IMR-90 (cell line): Measurements from ENCODE around the gene TMEM163. TPM values are rescaled to one million over a fixed set of nuclear protein-coding genes. Genes with fewer than 3 reads are reported as not detected.

Experiments
- ATAC-seq: fragments of 200-7000 bp; cut with Tn5 transposase; 2 replicates; pipeline ENCODE4 v1.9.1; 2020; ENCODE audit warnings: low read depth, mild to moderate bottlenecking, moderate library complexity
- BruUV-seq: library from RNA; stranded (reverse); fragments of 400-500 nt; replicated peaks from 2 replicates; lab custom pipeline; 2021; lab: Mats Ljungman, UMichigan
- CTCF ChIA-PET: fragments of 300-600 bp; formaldehyde crosslinking; extraction: SDS; loops from one replicate; lab custom pipeline; 2021; ENCODE audit warnings: antibody characterized with exemption; lab: Yijun Ruan, JAX
- POLR2A ChIA-PET: fragments of 300-600 bp; sonication (Branson Sonifier 250); formaldehyde crosslinking; loops from one replicate; lab custom pipeline; 2022; ENCODE audit warnings: antibody characterized with exemption; ENCODE audit not compliant: unreplicated experiment; lab: Charles Lee
- DNase-seq: peaks from one replicate; pipeline ENCODE4 v3.0.0; 2013
- H2AFZ ChIP-seq: replicated peaks from 2 replicates; pipeline ENCODE3; 2013; ENCODE audit warnings: low read length, mild to moderate bottlenecking; ENCODE audit not compliant: poor library complexity
- H2AK5ac ChIP-seq: 2 replicates; pipeline ENCODE4 v1.6.1; 2013; ENCODE audit warnings: low read depth, low read length, inconsistent platforms
- H2AK9ac ChIP-seq: replicated peaks from 2 replicates; pipeline ENCODE3; 2013; ENCODE audit warnings: mild to moderate bottlenecking, low read depth, low read length, moderate library complexity; ENCODE audit not compliant: poor library complexity
- H2BK120ac ChIP-seq: 2 replicates; pipeline ENCODE4 v1.6.1; 2013; ENCODE audit warnings: low read depth, low read length, inconsistent platforms
- H2BK15ac ChIP-seq: 3 replicates; pipeline ENCODE4 v1.6.1; 2013; ENCODE audit warnings: low read depth, low read length, inconsistent platforms
- H2BK20ac ChIP-seq: 2 replicates; pipeline ENCODE4 v1.6.1; 2013; ENCODE audit warnings: low read depth, mild to moderate bottlenecking, inconsistent platforms, low read length, moderate library complexity
- H2BK5ac ChIP-seq: 2 replicates; pipeline ENCODE4 v1.6.1; 2013; ENCODE audit warnings: mild to moderate bottlenecking, low read depth, low read length, inconsistent platforms; ENCODE audit not compliant: poor library complexity, severe bottlenecking
- H3K14ac ChIP-seq: replicated peaks from 2 replicates; pipeline ENCODE4 v1.6.1; 2013; ENCODE audit warnings: low read depth, low read length, inconsistent platforms
- H3K18ac ChIP-seq: 2 replicates; pipeline ENCODE4 v1.6.1; 2013; ENCODE audit warnings: low read depth, low read length, control low read depth
- H3K23ac ChIP-seq: 2 replicates; pipeline ENCODE4 v1.6.1; 2013; ENCODE audit warnings: low read depth, low read length, inconsistent platforms
- H3K27ac ChIP-seq: 2 replicates; pipeline ENCODE4 v1.5.1; 2013; ENCODE audit warnings: mild to moderate bottlenecking, control low read depth, low read length; ENCODE audit not compliant: insufficient read depth
- H3K27me3 ChIP-seq: 2 replicates; pipeline ENCODE4 v1.6.1; 2013; ENCODE audit warnings: low read length; ENCODE audit not compliant: control insufficient read depth, insufficient read depth
- H3K36me3 ChIP-seq: 2 replicates; pipeline ENCODE4 v1.6.1; 2013; ENCODE audit warnings: low read length, mixed read lengths; ENCODE audit not compliant: control insufficient read depth, insufficient read depth
- H3K4ac ChIP-seq: 2 replicates; pipeline ENCODE4 v1.6.1; 2013; ENCODE audit warnings: low read depth, low read length, inconsistent platforms
- H3K4me1 ChIP-seq: 2 replicates; pipeline ENCODE4 v1.6.1; 2013; ENCODE audit warnings: low read length, mixed read lengths; ENCODE audit not compliant: control insufficient read depth, insufficient read depth
- H3K4me2 ChIP-seq: 2 replicates; pipeline ENCODE4 v1.6.1; 2013; ENCODE audit warnings: low read depth, mild to moderate bottlenecking, control low read depth, low read length, moderate library complexity
- H3K4me3 ChIP-seq: 2 replicates; pipeline ENCODE4 v1.5.1; 2013; ENCODE audit warnings: low read depth, mild to moderate bottlenecking, control low read depth, low read length, moderate library complexity; ENCODE audit not compliant: insufficient read depth
- H3K56ac ChIP-seq: 2 replicates; pipeline ENCODE4 v1.6.1; 2013; ENCODE audit warnings: low read length, inconsistent platforms; ENCODE audit not compliant: insufficient read depth; ENCODE audit errors: extremely low read depth
- H3K79me1 ChIP-seq, 2 experiments: 2 replicates each; pipeline ENCODE4 v1.6.1; 2013; ENCODE audit warnings: low read length in 2 of 2, inconsistent platforms in 1 of 2, low read depth in 1 of 2
- H3K9ac ChIP-seq: 2 replicates; pipeline ENCODE4 v1.6.1; 2013; ENCODE audit warnings: low read depth, low read length, control low read depth
- H3K9me1 ChIP-seq: 2 replicates; pipeline ENCODE4 v1.6.1; 2013; ENCODE audit warnings: low read length, inconsistent platforms; ENCODE audit not compliant: insufficient read depth
- H3K9me3 ChIP-seq: 2 replicates; pipeline ENCODE4 v1.6.1; 2013; ENCODE audit warnings: low read length; ENCODE audit not compliant: control insufficient read depth, insufficient read depth
- H4K20me1 ChIP-seq: 2 replicates; pipeline ENCODE4 v1.6.1; 2013; ENCODE audit warnings: low read length, inconsistent platforms; ENCODE audit not compliant: insufficient read depth
- H4K5ac ChIP-seq: 2 replicates; pipeline ENCODE4 v1.6.1; 2013; ENCODE audit warnings: mild to moderate bottlenecking, low read depth, low read length, control low read depth
- H4K8ac ChIP-seq, 2 experiments: 2 replicates each; pipeline ENCODE4 v1.6.1; 2013; ENCODE audit warnings: low read depth in 2 of 2, low read length in 2 of 2, control low read depth in 1 of 2, inconsistent platforms in 1 of 2
- H4K91ac ChIP-seq: 2 replicates; pipeline ENCODE4 v1.6.1; 2013; ENCODE audit warnings: low read depth, low read length, inconsistent platforms; ENCODE audit not compliant: insufficient read depth
- BHLHE40 ChIP-seq: fragments of 150-350 bp; IDR thresholded peaks from 2 replicates; pipeline ENCODE4 v1.6.1; 2016; ENCODE audit warnings: mild to moderate bottlenecking, low read depth, low read length
- CEBPB ChIP-seq: IDR thresholded peaks from 2 replicates; pipeline ENCODE4 v1.6.1; 2012; ENCODE audit warnings: low read depth, low read length, improper control_type of control experiment
- FOS ChIP-seq: fragments of 150-350 bp; IDR thresholded peaks from 2 replicates; pipeline ENCODE4 v1.6.1; 2016; ENCODE audit warnings: low read depth, low read length
- MAFK ChIP-seq: IDR thresholded peaks from 2 replicates; pipeline ENCODE4 v1.6.1; 2012; ENCODE audit warnings: low read depth, low read length, improper control_type of control experiment
- MAZ ChIP-seq: IDR thresholded peaks from 2 replicates; pipeline ENCODE4 v1.6.1; 2012; ENCODE audit warnings: low read depth, mild to moderate bottlenecking, low read length, improper control_type of control experiment, moderate library complexity, borderline replicate concordance
- MXI1 ChIP-seq: IDR thresholded peaks from 2 replicates; pipeline ENCODE4 v1.6.1; 2012; ENCODE audit warnings: low read depth, mild to moderate bottlenecking, low read length, moderate library complexity, borderline replicate concordance
- NFE2L2 ChIP-seq: fragments of 150-350 bp; IDR thresholded peaks from 2 replicates; pipeline ENCODE4 v1.6.1; 2016; ENCODE audit warnings: low read depth, mild to moderate bottlenecking, low read length
- RCOR1 ChIP-seq: IDR thresholded peaks from 2 replicates; pipeline ENCODE4 v1.6.1; 2012; ENCODE audit warnings: mild to moderate bottlenecking, low read length, improper control_type of control experiment; ENCODE audit not compliant: insufficient replicate concordance
- RFX5 ChIP-seq: IDR thresholded peaks from 2 replicates; pipeline ENCODE4 v1.8.0; 2012; ENCODE audit warnings: low read depth, mild to moderate bottlenecking, low read length, moderate library complexity
- SMC3 ChIP-seq: fragments of 150-350 bp; IDR thresholded peaks from 2 replicates; pipeline ENCODE4 v1.6.1; 2016; ENCODE audit warnings: low read depth, mild to moderate bottlenecking, antibody characterized with exemption, low read length, moderate library complexity
- WGBS, 2 experiments: methylation state at CpG; one replicate each; pipeline versions ENCODE4 v1.1.5 to v1.1.7; 2013; ENCODE audit warnings: missing lambda C conversion rate in 2 of 2; ENCODE audit not compliant: insufficient read length in 1 of 2; ENCODE audit errors: extremely low coverage in 2 of 2; 5-methylcytosine and 5-hydroxymethylcytosine counted together
- dilution Hi-C: fragments of 300-500 bp; cut with HindIII; formaldehyde crosslinking; loops from one replicate; pipeline ENCODE4 v1.14.3; 2018; ENCODE audit warnings: low sequenced_read_pairs; ENCODE audit not compliant: unreplicated experiment
- in situ Hi-C: fragments of 300-500 bp; cut with MboI; formaldehyde crosslinking; loops from 3 replicates; pipeline ENCODE4 v1.14.3; 2019; ENCODE audit warnings: low sequenced_read_pairs, inconsistent platforms, mixed read lengths
- intact Hi-C: fragments of 100-400 bp; cut with micrococcal nuclease; formaldehyde crosslinking; loops from 2 replicates; pipeline ENCODE4 v1.10.0; 2022
- polyA plus RNA-seq, 3 experiments: library from polyadenylated mRNA; depleted of rRNA; stranded (reverse); fragments of >200 nt; gene quantifications; 2 replicates each; pipeline ENCODE4 v1.2.3, GENCODE V29; 2012; ENCODE audit warnings: low replicate concordance in 1 of 3
- total RNA-seq: library from RNA; depleted of rRNA; stranded (reverse); fragments of >200 nt; gene quantifications from 2 replicates; pipeline ENCODE4 v1.2.3, GENCODE V29; 2012
- TF ChIP-seq, protein P1 (sequence below): conservative IDR thresholded peaks from 2 replicates; pipeline ENCODE4 v1.5.1; 2012; ENCODE audit warnings: mild to moderate bottlenecking, low read depth, low read length, improper control_type of control experiment
- TF ChIP-seq, protein P2 (sequence below): fragments of 150-350 bp; IDR thresholded peaks from 2 replicates; pipeline ENCODE4 v1.6.1; 2017; ENCODE audit warnings: mild to moderate bottlenecking, antibody characterized with exemption, low read length, low read depth
- TF ChIP-seq, protein P3 (sequence below): fragments of 150-350 bp; IDR thresholded peaks from 2 replicates; pipeline ENCODE4 v1.6.1; 2016; ENCODE audit warnings: low read depth, mild to moderate bottlenecking, low read length, moderate library complexity, borderline replicate concordance

Gene TMEM163
- total and polyA plus RNA-seq, 2 of the 4 experiments (the other 2 are of a cell fraction), result not detected

DNA sequence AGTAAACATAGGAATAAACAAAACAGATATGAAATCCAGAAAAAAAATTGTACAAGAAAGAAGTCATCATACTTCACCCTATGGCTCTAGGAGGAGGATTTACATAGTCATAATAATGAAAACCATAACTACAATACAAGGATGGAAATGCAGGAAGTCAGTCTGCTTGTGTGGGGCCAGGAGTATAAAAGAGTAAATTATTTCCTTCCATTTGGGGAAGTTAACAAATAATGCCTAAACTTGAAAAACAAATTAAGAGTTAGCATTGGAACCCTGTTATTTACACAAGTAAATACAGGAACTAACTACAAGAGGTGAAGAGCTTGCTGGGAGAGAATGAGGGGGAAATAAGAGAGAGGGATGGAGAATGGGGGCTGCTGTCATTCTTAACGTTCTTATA, 15.4 kb downstream of the TMEM163 start:
- POLR2A ChIA-PET, result no interaction called here
- in situ Hi-C loops, result no loop called here
- BruUV-seq, result no TSS peak

More for the DNA sequence above, 15.4 kb downstream of the TMEM163 start:
- Histone ChIP-seq H2AK5ac (no peak overlapping the region), H3K4me1 (no peaks in the 10 kb centered on the region), H3K14ac (no peak overlapping the region), H3K23ac (no peak overlapping the region), H2BK5ac (no peak overlapping the region), H4K8ac (no peak overlapping the region), H3K79me1 (no peaks in the 10 kb centered on the region), H2BK120ac (no peak overlapping the region), H3K56ac (no peak overlapping the region), H4K5ac (no peak overlapping the region), H2AFZ (no peak overlapping the region), H3K18ac (no peak overlapping the region), H3K4me3 (no peak overlapping the region), H3K4ac (no peak overlapping the region), H3K4me2 (no peak overlapping the region), H4K20me1 (no peaks in the 10 kb centered on the region), H3K9me1 (no peaks in the 10 kb centered on the region), H2AK9ac (no peak overlapping the region), H2BK20ac (no peak overlapping the region), H3K9me3 (no peaks in the 10 kb centered on the region), H3K36me3 (no peaks in the 10 kb centered on the region), H4K91ac (no peak overlapping the region), H2BK15ac (no peak overlapping the region), H3K9ac (no peak overlapping the region), H3K27ac (no peak overlapping the region), H3K27me3 (no peaks in the 10 kb centered on the region; the same call in 1 of the 2 replicates)
- no CpG with 5 or more reads among the region's 1 CpG for WGBS, 2 experiments
- ATAC-seq (no peak), DNase-seq (no peak)
- dilution Hi-C loops, result no loop called here
- intact Hi-C loops, result no loop called here
- CTCF ChIA-PET, result no interaction called here
- TF ChIP-seq RFX5 (no peak), FOS (no peak), CEBPB (no peak), BHLHE40 (no peak), SMC3 (no peak), MAZ (no peak), NFE2L2 (no peak), MAFK (no peak), MXI1 (no peak), RCOR1 (no peak)
- TF ChIP-seq, protein P1, sequence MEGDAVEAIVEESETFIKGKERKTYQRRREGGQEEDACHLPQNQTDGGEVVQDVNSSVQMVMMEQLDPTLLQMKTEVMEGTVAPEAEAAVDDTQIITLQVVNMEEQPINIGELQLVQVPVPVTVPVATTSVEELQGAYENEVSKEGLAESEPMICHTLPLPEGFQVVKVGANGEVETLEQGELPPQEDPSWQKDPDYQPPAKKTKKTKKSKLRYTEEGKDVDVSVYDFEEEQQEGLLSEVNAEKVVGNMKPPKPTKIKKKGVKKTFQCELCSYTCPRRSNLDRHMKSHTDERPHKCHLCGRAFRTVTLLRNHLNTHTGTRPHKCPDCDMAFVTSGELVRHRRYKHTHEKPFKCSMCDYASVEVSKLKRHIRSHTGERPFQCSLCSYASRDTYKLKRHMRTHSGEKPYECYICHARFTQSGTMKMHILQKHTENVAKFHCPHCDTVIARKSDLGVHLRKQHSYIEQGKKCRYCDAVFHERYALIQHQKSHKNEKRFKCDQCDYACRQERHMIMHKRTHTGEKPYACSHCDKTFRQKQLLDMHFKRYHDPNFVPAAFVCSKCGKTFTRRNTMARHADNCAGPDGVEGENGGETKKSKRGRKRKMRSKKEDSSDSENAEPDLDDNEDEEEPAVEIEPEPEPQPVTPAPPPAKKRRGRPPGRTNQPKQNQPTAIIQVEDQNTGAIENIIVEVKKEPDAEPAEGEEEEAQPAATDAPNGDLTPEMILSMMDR, result no peak
- TF ChIP-seq, protein P2, sequence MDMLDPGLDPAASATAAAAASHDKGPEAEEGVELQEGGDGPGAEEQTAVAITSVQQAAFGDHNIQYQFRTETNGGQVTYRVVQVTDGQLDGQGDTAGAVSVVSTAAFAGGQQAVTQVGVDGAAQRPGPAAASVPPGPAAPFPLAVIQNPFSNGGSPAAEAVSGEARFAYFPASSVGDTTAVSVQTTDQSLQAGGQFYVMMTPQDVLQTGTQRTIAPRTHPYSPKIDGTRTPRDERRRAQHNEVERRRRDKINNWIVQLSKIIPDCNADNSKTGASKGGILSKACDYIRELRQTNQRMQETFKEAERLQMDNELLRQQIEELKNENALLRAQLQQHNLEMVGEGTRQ, result no peak
- TF ChIP-seq, protein P3, sequence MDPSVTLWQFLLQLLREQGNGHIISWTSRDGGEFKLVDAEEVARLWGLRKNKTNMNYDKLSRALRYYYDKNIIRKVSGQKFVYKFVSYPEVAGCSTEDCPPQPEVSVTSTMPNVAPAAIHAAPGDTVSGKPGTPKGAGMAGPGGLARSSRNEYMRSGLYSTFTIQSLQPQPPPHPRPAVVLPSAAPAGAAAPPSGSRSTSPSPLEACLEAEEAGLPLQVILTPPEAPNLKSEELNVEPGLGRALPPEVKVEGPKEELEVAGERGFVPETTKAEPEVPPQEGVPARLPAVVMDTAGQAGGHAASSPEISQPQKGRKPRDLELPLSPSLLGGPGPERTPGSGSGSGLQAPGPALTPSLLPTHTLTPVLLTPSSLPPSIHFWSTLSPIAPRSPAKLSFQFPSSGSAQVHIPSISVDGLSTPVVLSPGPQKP, result no peak
